HepG2 (cell line): ENCODE measurements around the gene PTPN18. TPM values are rescaled to one million over a fixed set of nuclear protein-coding genes. Genes with fewer than 3 reads are reported as not detected.

Source experiments
- ADNP ChIP-seq: sonication (generic); formaldehyde crosslinking; IDR thresholded peaks from 2 replicates; pipeline ENCODE4 v1.4.0; 2020; ENCODE audit warnings: missing genetic modification reagents
- DZIP1 ChIP-seq: sonication (generic); formaldehyde crosslinking; IDR thresholded peaks from 2 replicates; pipeline ENCODE4 v1.5.0; 2020; ENCODE audit warnings: mild to moderate bottlenecking, missing genetic modification reagents
- ELF1 ChIP-seq: sonication (generic); formaldehyde crosslinking; IDR thresholded peaks from 2 replicates; pipeline ENCODE4 v1.4.0; 2020; ENCODE audit warnings: missing genetic modification reagents
- MIER3 ChIP-seq: IDR thresholded peaks from 2 replicates; pipeline ENCODE4 v1.6.1; 2016; ENCODE audit warnings: missing compliant biosample characterization, borderline replicate concordance
- MLX ChIP-seq: IDR thresholded peaks from 2 replicates; pipeline ENCODE4 v1.6.1; 2016
- MXD4 ChIP-seq: IDR thresholded peaks from 2 replicates; pipeline ENCODE4 v1.6.1; 2016; ENCODE audit warnings: mild to moderate bottlenecking, missing biosample characterization, missing genetic modification reagents
- NAIF1 ChIP-seq: sonication (generic); formaldehyde crosslinking; IDR thresholded peaks from 2 replicates; pipeline ENCODE4 v1.5.0; 2020; ENCODE audit warnings: mild to moderate bottlenecking, missing genetic modification reagents, borderline replicate concordance
- NFIB ChIP-seq: sonication (generic); formaldehyde crosslinking; IDR thresholded peaks from 2 replicates; pipeline ENCODE4 v1.9.0; 2021; ENCODE audit warnings: missing genetic modification reagents, mild to moderate bottlenecking, borderline replicate concordance
- NR2F6 ChIP-seq, 2 experiments: IDR thresholded peaks; 2 replicates each; pipeline ENCODE4 v1.6.1; 2016; ENCODE audit warnings: antibody characterized with exemption in 1 of 2, mild to moderate bottlenecking in 1 of 2
- ONECUT2 ChIP-seq: sonication (generic); formaldehyde crosslinking; IDR thresholded peaks from 2 replicates; pipeline ENCODE4 v1.4.0; 2020; ENCODE audit warnings: missing genetic modification reagents
- SOX6 ChIP-seq, 2 experiments: fragments of 450-650 bp in 1 of 2; sonication (generic) in 1 of 2; formaldehyde crosslinking in 1 of 2; IDR thresholded peaks; 2 replicates each; pipeline versions ENCODE4 v1.4.0 to v1.6.1; 2017 to 2020; ENCODE audit warnings: antibody characterized with exemption in 1 of 2, mild to moderate bottlenecking in 1 of 2, missing genetic modification reagents in 1 of 2
- STAT5B ChIP-seq: sonication (generic); formaldehyde crosslinking; IDR thresholded peaks from 2 replicates; pipeline ENCODE4 v1.4.0; 2020; ENCODE audit warnings: missing genetic modification reagents
- TCF12 ChIP-seq, 2 experiments: fragments of 450-650 bp in 1 of 2; sonication (generic) in 1 of 2; formaldehyde crosslinking in 1 of 2; IDR thresholded peaks; 2 replicates each; pipeline versions ENCODE4 v1.6.1 to v1.8.0; 2017 to 2022; ENCODE audit warnings: antibody characterized with exemption in 1 of 2, mild to moderate bottlenecking in 1 of 2, missing genetic modification reagents in 1 of 2, moderate library complexity in 1 of 2
- ZHX1 ChIP-seq: sonication (generic); formaldehyde crosslinking; IDR thresholded peaks from 2 replicates; pipeline ENCODE4 v1.8.1; 2022; ENCODE audit warnings: low read depth, mild to moderate bottlenecking, missing genetic modification reagents
- ZNF382 ChIP-seq: sonication (generic); formaldehyde crosslinking; IDR thresholded peaks from 2 replicates; pipeline ENCODE4 v1.5.0; 2020; ENCODE audit warnings: missing genetic modification reagents, mild to moderate bottlenecking, borderline replicate concordance
- ZNF496 ChIP-seq: sonication (generic); formaldehyde crosslinking; IDR thresholded peaks from 2 replicates; pipeline ENCODE4 v1.8.1; 2023; ENCODE audit warnings: mild to moderate bottlenecking, moderate library complexity, missing genetic modification reagents; ENCODE audit not compliant: insufficient replicate concordance
- ZNF775 ChIP-seq: sonication (generic); formaldehyde crosslinking; IDR thresholded peaks from 2 replicates; pipeline ENCODE4 v1.4.0; 2020; ENCODE audit warnings: missing genetic modification reagents, mild to moderate bottlenecking, moderate library complexity, borderline replicate concordance
- ZNF780A ChIP-seq: sonication (generic); formaldehyde crosslinking; IDR thresholded peaks from 2 replicates; pipeline ENCODE4 v1.8.0; 2022; ENCODE audit warnings: mild to moderate bottlenecking, missing genetic modification reagents, moderate library complexity
- ZNF800 ChIP-seq: sonication (generic); formaldehyde crosslinking; IDR thresholded peaks from 2 replicates; pipeline ENCODE4 v1.4.0; 2020; ENCODE audit warnings: missing genetic modification reagents
- ZSCAN12 ChIP-seq: sonication (generic); formaldehyde crosslinking; IDR thresholded peaks from 2 replicates; pipeline ENCODE4 v1.9.0; 2021; ENCODE audit warnings: mild to moderate bottlenecking, missing genetic modification reagents
- polyA plus RNA-seq, 8 experiments: library from polyadenylated mRNA; depleted of rRNA in 3 of 8; stranded (reverse) in 7 of 8; unstranded in 1 of 8; fragments of >200 nt; fragmentation: Illumina TruSeq in 4 of 8; extraction: Trizol in 4 of 8; gene quantifications; 2 replicates each; pipeline versions ENCODE4 v1.2.1 to v1.2.3, GENCODE V29; 2011 to 2016; ENCODE audit warnings: low read depth in 4 of 8, missing spikeins in 1 of 8, mixed read lengths in 1 of 8; ENCODE audit not compliant: insufficient read depth in 1 of 8
- total RNA-seq, 5 experiments: library from RNA; depleted of rRNA; stranded (reverse); fragments of >200 nt; fragmentation: Illumina TruSeq; extraction: Trizol; gene quantifications; 2 replicates each; pipeline ENCODE4 v1.2.3, GENCODE V29; 2016; ENCODE audit warnings: low read depth in 1 of 5

The PTPN18 gene
- total and polyA plus RNA-seq, 2 of the 13 experiments (the other 11 are each of a cell fraction or from before 2014, with no cell fraction given): 14.8 to 39.6 TPM

GRCh38 chr2:130355578-130356431 is at the start of gene PTPN18 (continued):
- TF ChIP-seq SOX6 (IDR thresholded peaks at IDR 0.05) (no peak), SOX6 (CRISPR knock-in tag; IDR thresholded peaks at IDR 0.05) (no peak), STAT5B (CRISPR knock-in tag) (no peak), MIER3 (no peak), NAIF1 (CRISPR knock-in tag) (no peak), ZHX1 (CRISPR knock-in tag) (peak; percentile 28; the same call in 1 of the 2 replicates), MXD4 (CRISPR knock-in tag) (peak; percentile 60; the same call in 1 of the 2 replicates), ZNF780A (CRISPR knock-in tag) (peak; percentile 21; the same call in 1 of the 2 replicates), ZSCAN12 (no peak), ZNF775 (CRISPR knock-in tag) (no peak), NR2F6 (IDR thresholded peaks at IDR 0.05) (no peak), NR2F6 (CRISPR knock-in tag; IDR thresholded peaks at IDR 0.05) (no peak), ADNP (CRISPR knock-in tag) (0 out of 2 replicates have a peak, but pooled peaks have one; percentile 19), ZNF382 (CRISPR knock-in tag) (no peak), NFIB (CRISPR knock-in tag) (no peak), DZIP1 (CRISPR knock-in tag) (peak; percentile 16; the same call in 1 of the 2 replicates), MLX (CRISPR knock-in tag) (no peak), ZNF800 (peak; percentile 83; the same call in 1 of the 2 replicates), ELF1 (CRISPR knock-in tag) (peak; percentile 15; the same call in 1 of the 2 replicates), ONECUT2 (CRISPR knock-in tag) (no peak), TCF12 (IDR thresholded peaks at IDR 0.05) (no peak), TCF12 (CRISPR knock-in tag; IDR thresholded peaks at IDR 0.05) (peak; percentile 62; the same call in 1 of the 2 replicates), ZNF496 (CRISPR knock-in tag) (no peak)
